Measurements from ENCODE around the gene TLCD3B.

The TLCD3B gene

DNA sequence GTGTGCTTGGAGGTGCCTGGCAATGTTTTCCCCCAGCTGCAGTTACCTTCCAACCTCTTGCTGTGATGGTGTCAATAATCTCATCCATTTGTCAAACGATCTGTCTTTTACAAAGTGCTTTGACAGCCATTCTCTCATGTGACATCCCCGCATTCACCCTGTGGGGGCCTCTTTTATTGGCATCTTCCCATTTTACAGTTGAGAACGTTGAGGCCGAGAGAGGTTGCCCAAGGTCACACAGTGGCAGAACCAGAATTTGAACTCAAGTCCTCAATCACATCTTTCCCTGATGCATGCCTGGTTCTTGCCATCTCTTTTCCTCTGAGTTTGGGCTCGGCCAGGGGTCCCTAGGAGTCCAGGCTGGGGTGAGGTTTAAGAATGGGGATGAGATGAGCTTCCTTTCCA lies 55.9 kb downstream of the TLCD3B start:
- no peak for FAIRE-seq
- DNase-seq (ENCODE audit: insufficient read length, low spot score) = no peak
- TF ChIP-seq, protein P1, sequence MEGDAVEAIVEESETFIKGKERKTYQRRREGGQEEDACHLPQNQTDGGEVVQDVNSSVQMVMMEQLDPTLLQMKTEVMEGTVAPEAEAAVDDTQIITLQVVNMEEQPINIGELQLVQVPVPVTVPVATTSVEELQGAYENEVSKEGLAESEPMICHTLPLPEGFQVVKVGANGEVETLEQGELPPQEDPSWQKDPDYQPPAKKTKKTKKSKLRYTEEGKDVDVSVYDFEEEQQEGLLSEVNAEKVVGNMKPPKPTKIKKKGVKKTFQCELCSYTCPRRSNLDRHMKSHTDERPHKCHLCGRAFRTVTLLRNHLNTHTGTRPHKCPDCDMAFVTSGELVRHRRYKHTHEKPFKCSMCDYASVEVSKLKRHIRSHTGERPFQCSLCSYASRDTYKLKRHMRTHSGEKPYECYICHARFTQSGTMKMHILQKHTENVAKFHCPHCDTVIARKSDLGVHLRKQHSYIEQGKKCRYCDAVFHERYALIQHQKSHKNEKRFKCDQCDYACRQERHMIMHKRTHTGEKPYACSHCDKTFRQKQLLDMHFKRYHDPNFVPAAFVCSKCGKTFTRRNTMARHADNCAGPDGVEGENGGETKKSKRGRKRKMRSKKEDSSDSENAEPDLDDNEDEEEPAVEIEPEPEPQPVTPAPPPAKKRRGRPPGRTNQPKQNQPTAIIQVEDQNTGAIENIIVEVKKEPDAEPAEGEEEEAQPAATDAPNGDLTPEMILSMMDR (IDR thresholded peaks at IDR 0.05; ENCODE audit: insufficient read depth, missing control alignments) = no peak
